GM12878 (cell line): Measurements from ENCODE around the gene PRKCE. TPM values are rescaled to one million over a fixed set of nuclear protein-coding genes. Genes with fewer than 3 reads are reported as not detected.

Experiments
- BHLHE40 ChIP-seq, 2 experiments: fragments of 450-650 bp in 1 of 2; IDR thresholded peaks; 2 replicates each; pipeline ENCODE4 v1.6.1; 2011 to 2017; ENCODE audit warnings: low read depth in 2 of 2, borderline replicate concordance in 1 of 2, improper control_type of control experiment in 1 of 2, low read length in 1 of 2, mild to moderate bottlenecking in 1 of 2
- CBX3 ChIP-seq: fragments of 200-600 bp; sonication (generic); IDR thresholded peaks from 2 replicates; pipeline ENCODE4 v1.6.1; 2016; ENCODE audit warnings: low read depth, borderline replicate concordance
- CHD1 ChIP-seq: IDR thresholded peaks from 2 replicates; pipeline ENCODE4 v1.6.1; 2012; ENCODE audit warnings: low read depth, low read length, improper control_type of control experiment
- CREM ChIP-seq: IDR thresholded peaks from 2 replicates; pipeline ENCODE4 v1.6.1; 2014; ENCODE audit warnings: antibody characterized with exemption, low read depth
- EED ChIP-seq: sonication (generic); IDR thresholded peaks from 2 replicates; pipeline ENCODE4 v1.6.1; 2016; ENCODE audit warnings: antibody characterized with exemption, low read depth
- EZH2 ChIP-seq: IDR thresholded peaks from 2 replicates; pipeline ENCODE4 v1.6.1; 2012; ENCODE audit warnings: low read depth, mild to moderate bottlenecking, control low read depth, inconsistent platforms, low read length, borderline replicate concordance; ENCODE audit not compliant: control insufficient read depth
- GATAD2B ChIP-seq: fragments of 450-650 bp; conservative IDR thresholded peaks from 2 replicates; pipeline ENCODE4 v1.6.1; 2017; ENCODE audit warnings: low read depth, mild to moderate bottlenecking, moderate library complexity
- HDAC6 ChIP-seq: fragments of 200-600 bp; sonication (generic); IDR thresholded peaks from one replicate; pipeline ENCODE4 v1.8.0; 2017; ENCODE audit warnings: antibody characterized with exemption; ENCODE audit not compliant: unreplicated experiment
- JUNB ChIP-seq: IDR thresholded peaks from 2 replicates; pipeline ENCODE4 v1.6.1; 2016; ENCODE audit warnings: antibody characterized with exemption, mild to moderate bottlenecking
- KAT2A ChIP-seq: conservative IDR thresholded peaks from 2 replicates; pipeline ENCODE4 v1.6.1; 2011; ENCODE audit warnings: low read depth, low read length; ENCODE audit not compliant: control insufficient read depth
- KLF5 ChIP-seq: fragments of 450-650 bp; IDR thresholded peaks from 2 replicates; pipeline ENCODE4 v1.6.1; 2014; ENCODE audit warnings: mild to moderate bottlenecking; ENCODE audit not compliant: partially characterized antibody
- NFIC ChIP-seq: IDR thresholded peaks from 2 replicates; pipeline ENCODE4 v1.6.1; 2012; ENCODE audit warnings: low read depth, mild to moderate bottlenecking, inconsistent platforms, low read length, moderate library complexity
- POLR2A ChIP-seq: IDR thresholded peaks from 2 replicates; pipeline ENCODE4 v1.6.1; 2011; ENCODE audit warnings: low read depth, mild to moderate bottlenecking, low read length
- RAD21 ChIP-seq: IDR thresholded peaks from 2 replicates; pipeline ENCODE4 v1.6.1; 2011; ENCODE audit warnings: mild to moderate bottlenecking, low read depth, low read length, moderate library complexity; ENCODE audit not compliant: insufficient read depth
- RAD51 ChIP-seq: fragments of 450-650 bp; IDR thresholded peaks from 2 replicates; pipeline ENCODE4 v1.6.1; 2016; ENCODE audit warnings: moderate library complexity, mild to moderate bottlenecking, inconsistent platforms
- RCOR1 ChIP-seq: conservative IDR thresholded peaks from 2 replicates; pipeline ENCODE4 v1.6.1; 2012; ENCODE audit warnings: low read depth, low read length, improper control_type of control experiment
- SIX5 ChIP-seq: IDR thresholded peaks from 2 replicates; pipeline ENCODE4 v1.6.1; 2011; ENCODE audit warnings: mild to moderate bottlenecking, low read depth, low read length, moderate library complexity; ENCODE audit not compliant: severe bottlenecking
- SRF ChIP-seq, 2 experiments: IDR thresholded peaks; 2 replicates each; pipeline ENCODE4 v1.6.1; 2011; ENCODE audit warnings: low read depth in 2 of 2, low read length in 2 of 2, mild to moderate bottlenecking in 1 of 2, moderate library complexity in 1 of 2
- ZNF622 ChIP-seq: fragments of 450-650 bp; IDR thresholded peaks from 2 replicates; pipeline ENCODE4 v1.6.1; 2017; ENCODE audit warnings: mild to moderate bottlenecking, inconsistent platforms
- ZSCAN29 ChIP-seq: fragments of 450-650 bp; IDR thresholded peaks from 2 replicates; pipeline ENCODE4 v1.6.1; 2017; ENCODE audit warnings: mild to moderate bottlenecking, moderate library complexity
- polyA plus RNA-seq, 11 experiments: library from polyadenylated mRNA; depleted of rRNA in 4 of 11; unstranded in 6 of 11; stranded (reverse) in 5 of 11; fragments of >200 nt; fragmentation: Nextera tagmentation in 4 of 11; fragmentation: Illumina TruSeq in 1 of 11; extraction: Ambion mirVana in 4 of 11; extraction: Trizol in 1 of 11; gene quantifications; 1 replicate in 1 of 11; 2 replicates in 10 of 11; pipeline versions ENCODE4 v1.2.1 to v1.2.3, GENCODE V29; 2011 to 2016; ENCODE audit warnings: inconsistent platforms in 2 of 11, missing spikeins in 2 of 11, low read depth in 1 of 11
- total RNA-seq, 4 experiments: library from RNA; depleted of rRNA in 3 of 4; stranded (reverse); fragments of >200 nt in 3 of 4; fragmentation: Illumina TruSeq in 1 of 4; extraction: Trizol in 1 of 4; gene quantifications; 2 replicates each; pipeline versions ENCODE4 v1.2.1 to v1.2.3, GENCODE V29; 2013 to 2021
- TF ChIP-seq, protein P1 (sequence below): fragments of 450-650 bp; IDR thresholded peaks from 2 replicates; pipeline ENCODE4 v1.6.1; 2017; ENCODE audit warnings: antibody characterized with exemption, mild to moderate bottlenecking, moderate library complexity
- TF ChIP-seq, protein P2 (sequence below): IDR thresholded peaks from 2 replicates; pipeline ENCODE4 v1.6.1; 2011; ENCODE audit warnings: borderline replicate concordance, low read depth, mild to moderate bottlenecking, moderate library complexity, low read length; ENCODE audit not compliant: insufficient read depth, poor library complexity, severe bottlenecking
- TF ChIP-seq, protein P3 (sequence below): fragments of 450-650 bp; IDR thresholded peaks from 2 replicates; pipeline ENCODE4 v1.6.1; 2014; ENCODE audit warnings: mild to moderate bottlenecking
- TF ChIP-seq, protein P4 (sequence below): fragments of 150-350 bp; IDR thresholded peaks from 2 replicates; pipeline ENCODE4 v1.6.1; 2014; ENCODE audit warnings: mild to moderate bottlenecking, low read depth, low read length
- TF ChIP-seq, protein P5 (sequence below): IDR thresholded peaks from 2 replicates; pipeline ENCODE4 v1.6.1; 2011; ENCODE audit warnings: borderline replicate concordance, low read depth, mild to moderate bottlenecking, moderate library complexity, mixed read lengths, low read length; ENCODE audit not compliant: insufficient read depth; ENCODE audit errors: extremely low read length

PRKCE gene
- total and polyA plus RNA-seq, 10 of the 15 experiments (the other 5 are each of a cell fraction or from before 2014, with no cell fraction given) = 2.6 to 28.2 (median 11.3) TPM

DNA sequence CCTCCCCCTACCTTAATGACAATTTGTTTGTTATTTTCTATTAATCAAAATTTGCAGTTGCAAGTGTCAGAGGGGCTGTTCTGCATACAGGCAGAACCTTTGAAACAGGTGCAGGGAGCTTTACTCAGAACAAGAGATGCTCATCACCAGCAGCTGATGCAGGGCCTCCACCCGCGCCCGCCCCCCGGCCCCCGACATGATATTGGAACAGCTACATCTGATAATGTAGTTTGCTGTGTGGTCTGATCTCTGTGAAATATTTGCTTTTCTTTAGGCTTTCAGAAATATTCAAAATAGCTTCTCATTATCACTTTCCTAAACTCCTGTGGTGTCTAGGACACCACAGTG is 130.0 kb downstream of the PRKCE start (continued):
- TF ChIP-seq EZH2 (no peak), ZSCAN29 (no peak), HDAC6 (no peak), POLR2A (no peak), CREM (peak; percentile 63), SIX5 (no peak), KAT2A (no peak), EED (no peak), CHD1 (no peak), NFIC (peak; percentile 67; the same call in 1 of the 2 replicates), JUNB (peak; percentile 90), GATAD2B (no peak), RCOR1 (no peak), RAD21 (no peak), RAD51 (no peak), BHLHE40 (IDR thresholded peaks at IDR 0.05; ENCODE audit: borderline replicate concordance in 1 of 2, low read depth in 2 of 2, low read length in 1 of 2) (no peak), CBX3 (no peak), SRF (IDR thresholded peaks at IDR 0.05; ENCODE audit: low read depth in 2 of 2, low read length in 2 of 2) (0 out of 4 replicates have a peak, but pooled peaks of 1 of the 2 experiments have one; percentile 23), ZNF622 (no peak), KLF5 (no peak)
- TF ChIP-seq, protein P1, sequence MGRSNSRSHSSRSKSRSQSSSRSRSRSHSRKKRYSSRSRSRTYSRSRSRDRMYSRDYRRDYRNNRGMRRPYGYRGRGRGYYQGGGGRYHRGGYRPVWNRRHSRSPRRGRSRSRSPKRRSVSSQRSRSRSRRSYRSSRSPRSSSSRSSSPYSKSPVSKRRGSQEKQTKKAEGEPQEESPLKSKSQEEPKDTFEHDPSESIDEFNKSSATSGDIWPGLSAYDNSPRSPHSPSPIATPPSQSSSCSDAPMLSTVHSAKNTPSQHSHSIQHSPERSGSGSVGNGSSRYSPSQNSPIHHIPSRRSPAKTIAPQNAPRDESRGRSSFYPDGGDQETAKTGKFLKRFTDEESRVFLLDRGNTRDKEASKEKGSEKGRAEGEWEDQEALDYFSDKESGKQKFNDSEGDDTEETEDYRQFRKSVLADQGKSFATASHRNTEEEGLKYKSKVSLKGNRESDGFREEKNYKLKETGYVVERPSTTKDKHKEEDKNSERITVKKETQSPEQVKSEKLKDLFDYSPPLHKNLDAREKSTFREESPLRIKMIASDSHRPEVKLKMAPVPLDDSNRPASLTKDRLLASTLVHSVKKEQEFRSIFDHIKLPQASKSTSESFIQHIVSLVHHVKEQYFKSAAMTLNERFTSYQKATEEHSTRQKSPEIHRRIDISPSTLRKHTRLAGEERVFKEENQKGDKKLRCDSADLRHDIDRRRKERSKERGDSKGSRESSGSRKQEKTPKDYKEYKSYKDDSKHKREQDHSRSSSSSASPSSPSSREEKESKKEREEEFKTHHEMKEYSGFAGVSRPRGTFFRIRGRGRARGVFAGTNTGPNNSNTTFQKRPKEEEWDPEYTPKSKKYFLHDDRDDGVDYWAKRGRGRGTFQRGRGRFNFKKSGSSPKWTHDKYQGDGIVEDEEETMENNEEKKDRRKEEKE = no peak
- TF ChIP-seq, protein P2, sequence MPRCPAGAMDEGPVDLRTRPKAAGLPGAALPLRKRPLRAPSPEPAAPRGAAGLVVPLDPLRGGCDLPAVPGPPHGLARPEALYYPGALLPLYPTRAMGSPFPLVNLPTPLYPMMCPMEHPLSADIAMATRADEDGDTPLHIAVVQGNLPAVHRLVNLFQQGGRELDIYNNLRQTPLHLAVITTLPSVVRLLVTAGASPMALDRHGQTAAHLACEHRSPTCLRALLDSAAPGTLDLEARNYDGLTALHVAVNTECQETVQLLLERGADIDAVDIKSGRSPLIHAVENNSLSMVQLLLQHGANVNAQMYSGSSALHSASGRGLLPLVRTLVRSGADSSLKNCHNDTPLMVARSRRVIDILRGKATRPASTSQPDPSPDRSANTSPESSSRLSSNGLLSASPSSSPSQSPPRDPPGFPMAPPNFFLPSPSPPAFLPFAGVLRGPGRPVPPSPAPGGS = peak; percentile 42
- TF ChIP-seq, protein P3, sequence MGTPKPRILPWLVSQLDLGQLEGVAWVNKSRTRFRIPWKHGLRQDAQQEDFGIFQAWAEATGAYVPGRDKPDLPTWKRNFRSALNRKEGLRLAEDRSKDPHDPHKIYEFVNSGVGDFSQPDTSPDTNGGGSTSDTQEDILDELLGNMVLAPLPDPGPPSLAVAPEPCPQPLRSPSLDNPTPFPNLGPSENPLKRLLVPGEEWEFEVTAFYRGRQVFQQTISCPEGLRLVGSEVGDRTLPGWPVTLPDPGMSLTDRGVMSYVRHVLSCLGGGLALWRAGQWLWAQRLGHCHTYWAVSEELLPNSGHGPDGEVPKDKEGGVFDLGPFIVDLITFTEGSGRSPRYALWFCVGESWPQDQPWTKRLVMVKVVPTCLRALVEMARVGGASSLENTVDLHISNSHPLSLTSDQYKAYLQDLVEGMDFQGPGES = no peak
- TF ChIP-seq, protein P4, sequence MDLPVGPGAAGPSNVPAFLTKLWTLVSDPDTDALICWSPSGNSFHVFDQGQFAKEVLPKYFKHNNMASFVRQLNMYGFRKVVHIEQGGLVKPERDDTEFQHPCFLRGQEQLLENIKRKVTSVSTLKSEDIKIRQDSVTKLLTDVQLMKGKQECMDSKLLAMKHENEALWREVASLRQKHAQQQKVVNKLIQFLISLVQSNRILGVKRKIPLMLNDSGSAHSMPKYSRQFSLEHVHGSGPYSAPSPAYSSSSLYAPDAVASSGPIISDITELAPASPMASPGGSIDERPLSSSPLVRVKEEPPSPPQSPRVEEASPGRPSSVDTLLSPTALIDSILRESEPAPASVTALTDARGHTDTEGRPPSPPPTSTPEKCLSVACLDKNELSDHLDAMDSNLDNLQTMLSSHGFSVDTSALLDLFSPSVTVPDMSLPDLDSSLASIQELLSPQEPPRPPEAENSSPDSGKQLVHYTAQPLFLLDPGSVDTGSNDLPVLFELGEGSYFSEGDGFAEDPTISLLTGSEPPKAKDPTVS = no peak
- TF ChIP-seq, protein P5, sequence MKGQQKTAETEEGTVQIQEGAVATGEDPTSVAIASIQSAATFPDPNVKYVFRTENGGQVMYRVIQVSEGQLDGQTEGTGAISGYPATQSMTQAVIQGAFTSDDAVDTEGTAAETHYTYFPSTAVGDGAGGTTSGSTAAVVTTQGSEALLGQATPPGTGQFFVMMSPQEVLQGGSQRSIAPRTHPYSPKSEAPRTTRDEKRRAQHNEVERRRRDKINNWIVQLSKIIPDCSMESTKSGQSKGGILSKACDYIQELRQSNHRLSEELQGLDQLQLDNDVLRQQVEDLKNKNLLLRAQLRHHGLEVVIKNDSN = no peak
